GM19099 (cell line): ENCODE measurements around the gene MED1.

Experiments used
- POLR2A ChIP-seq: IDR thresholded peaks from 3 replicates; pipeline ENCODE4 v1.6.1; 2011; ENCODE audit warnings: low read depth; ENCODE audit not compliant: insufficient read length; ENCODE audit errors: extremely low read depth

Gene MED1

DNA sequence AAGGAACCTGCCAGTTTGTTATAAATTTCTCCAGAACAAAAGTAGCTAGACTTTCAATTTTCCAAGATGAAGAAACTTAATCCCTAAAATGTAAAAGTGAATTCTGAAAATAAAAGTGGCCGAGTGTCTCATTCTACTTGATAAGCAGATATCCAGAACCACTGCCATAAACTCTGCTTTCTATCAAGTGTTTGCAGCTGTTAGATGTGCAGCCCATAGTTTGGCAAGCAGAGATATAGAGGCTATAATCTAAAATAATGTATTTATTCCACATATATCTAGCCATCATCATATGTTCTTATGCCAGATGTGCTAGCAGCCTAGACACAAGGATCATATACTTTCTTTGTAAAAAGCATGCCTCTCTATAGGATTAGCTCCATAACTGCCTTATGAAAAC, 34.9 kb downstream of the MED1 start:
- TF ChIP-seq POLR2A, result no peak

DNA sequence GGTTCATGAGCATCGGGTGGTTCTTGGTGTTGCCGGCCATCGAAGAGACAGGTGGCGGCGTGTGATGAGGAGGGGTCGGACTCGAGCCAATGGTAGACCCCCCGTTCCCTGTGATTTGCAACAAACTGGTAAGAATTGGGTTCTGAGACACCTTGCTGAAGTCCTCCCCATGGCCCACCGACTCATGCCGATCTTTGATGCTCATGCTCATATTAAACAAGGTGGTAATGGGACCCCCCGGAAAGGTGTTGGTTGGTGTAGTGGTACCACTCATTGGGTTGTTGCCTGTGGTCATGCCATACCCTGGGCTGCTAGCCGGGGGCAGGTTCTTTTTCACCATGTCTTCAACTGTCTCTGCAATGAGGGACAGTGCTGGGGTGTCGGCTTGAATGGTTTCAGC, 40.8 kb downstream of the MED1 start:
- TF ChIP-seq POLR2A, result no peak

DNA sequence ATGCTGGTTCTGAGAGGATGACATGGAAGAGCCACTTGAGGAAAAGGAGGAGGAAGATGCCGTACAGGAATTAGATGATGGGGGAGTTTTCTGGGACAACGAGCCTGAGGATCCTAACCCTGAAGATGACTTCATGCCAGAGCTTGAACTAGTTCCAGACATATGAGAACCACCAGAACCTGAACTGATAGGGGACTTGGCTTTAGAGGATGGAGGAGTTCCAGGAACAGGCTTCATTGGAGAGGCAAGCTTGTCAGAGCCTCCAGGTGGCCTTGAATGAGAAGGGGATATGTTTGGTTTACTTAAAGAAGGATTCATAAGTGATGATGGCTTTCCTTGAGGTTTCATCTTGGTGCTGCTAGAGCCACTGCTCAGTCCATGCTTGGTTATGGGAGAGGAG, 42.7 kb downstream of the MED1 start:
- TF ChIP-seq POLR2A, result no peak

DNA sequence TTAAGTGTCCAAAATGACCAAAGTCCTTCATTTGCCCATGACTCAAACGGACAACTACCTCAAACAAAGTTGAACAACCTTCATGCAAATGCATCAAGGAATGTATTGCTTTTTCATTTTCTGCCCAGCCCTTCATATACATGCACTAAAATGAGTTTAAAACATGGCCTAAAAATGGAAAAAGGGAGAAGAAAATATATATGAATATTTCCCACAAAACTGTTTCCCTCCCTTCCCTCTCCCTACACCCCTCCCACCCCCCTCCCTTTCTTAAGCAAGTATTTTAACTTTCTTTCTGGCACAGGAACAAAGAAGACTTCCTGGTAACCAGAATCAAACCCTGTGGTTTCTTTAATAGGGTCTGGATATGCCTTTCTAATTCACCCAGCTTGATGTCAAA, 44.1 kb downstream of the MED1 start:
- TF ChIP-seq POLR2A, result no peak

DNA sequence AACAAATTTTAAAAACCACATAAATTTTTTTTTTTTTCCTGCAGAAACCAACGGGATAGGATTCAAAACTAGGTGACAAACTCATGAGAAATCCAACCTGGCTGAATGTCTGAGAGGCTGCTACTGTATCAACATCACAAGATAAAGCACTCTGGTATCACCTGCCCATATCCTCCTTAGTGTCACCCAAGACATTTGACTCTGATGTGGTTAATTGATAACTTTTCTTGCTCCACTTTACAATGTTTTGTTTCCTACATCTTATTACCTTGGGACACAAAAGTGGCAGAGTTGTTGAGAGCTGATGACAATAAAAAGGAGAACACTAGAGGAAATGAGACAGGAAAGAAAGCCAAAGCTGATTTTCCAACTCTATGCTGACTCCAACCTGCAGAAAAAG, 45.6 kb downstream of the MED1 start:
- TF ChIP-seq POLR2A, result no peak

DNA sequence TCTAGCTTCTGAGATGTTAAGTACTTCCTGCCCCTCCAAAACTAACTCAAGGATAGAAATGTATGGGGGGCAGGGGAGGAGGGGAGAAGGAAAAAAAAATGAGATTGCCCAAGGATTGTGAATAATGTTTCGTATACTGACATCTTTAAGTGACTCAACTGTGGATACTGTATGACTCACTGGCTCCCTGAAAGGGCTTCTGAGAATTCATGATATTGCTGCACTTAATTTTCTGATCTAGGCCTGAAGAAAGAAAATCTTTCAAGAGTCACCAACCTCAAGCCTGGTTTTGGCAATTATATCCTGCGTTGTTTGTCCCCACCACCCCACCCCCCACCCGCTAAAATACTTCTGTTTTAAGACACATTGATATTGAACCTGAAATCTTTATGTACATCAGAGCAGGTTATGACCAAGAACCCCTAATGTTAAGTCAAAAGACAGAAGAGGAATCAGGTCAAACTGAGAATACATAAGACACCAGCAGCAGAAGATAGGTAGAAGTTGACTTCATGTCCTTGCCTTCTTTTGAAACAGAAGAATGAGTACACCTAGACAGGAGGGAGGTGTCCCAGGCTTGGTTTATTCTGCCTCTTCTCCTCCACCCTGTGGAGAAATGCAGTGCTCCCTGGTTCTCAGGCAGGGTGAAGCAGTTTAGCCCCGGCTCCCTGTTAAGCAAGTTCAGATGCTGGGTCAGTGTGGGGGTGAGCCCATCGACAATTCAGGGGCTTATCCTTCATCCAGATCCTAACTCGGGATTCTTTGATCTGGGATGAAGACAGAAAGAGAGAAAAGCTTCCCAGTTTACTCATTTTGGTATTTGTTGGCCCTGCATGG, 46.3 kb downstream of the MED1 start:
- TF ChIP-seq POLR2A, result no peak

DNA sequence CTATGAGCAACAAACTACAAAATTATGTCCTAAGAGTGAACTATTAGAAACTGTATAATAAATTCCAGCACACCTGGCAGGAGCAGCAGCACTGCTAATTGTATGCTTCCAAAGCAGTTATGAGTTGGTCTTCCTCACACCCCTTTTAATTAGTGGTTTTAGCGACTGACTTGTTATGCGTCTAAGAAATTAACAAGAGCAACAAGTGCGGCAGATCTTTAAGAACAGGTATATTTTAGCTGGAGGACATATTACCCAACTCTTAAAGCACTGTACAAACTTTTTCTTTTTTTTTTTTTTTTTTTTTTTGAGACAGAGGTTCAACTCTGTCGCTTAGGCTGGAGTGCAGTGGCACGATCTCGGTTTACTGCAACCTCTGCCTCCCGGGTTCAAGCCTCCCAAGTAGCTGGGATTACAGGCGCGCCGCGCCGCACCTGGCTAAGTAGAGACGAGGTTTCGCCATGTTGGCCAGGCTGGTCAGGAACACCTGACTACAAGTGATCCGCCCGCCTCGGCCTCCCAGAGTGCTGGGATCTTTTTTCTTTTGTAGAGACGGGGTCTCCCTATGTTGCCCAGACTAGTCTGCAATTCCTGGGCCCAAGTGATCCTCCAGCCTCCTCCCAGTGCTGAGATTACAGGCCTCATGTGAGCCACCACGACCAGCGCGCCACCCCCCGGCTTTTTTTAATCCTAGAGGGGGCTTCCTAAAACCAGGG, 48.0 kb downstream of the MED1 start:
- TF ChIP-seq POLR2A, result no peak

DNA sequence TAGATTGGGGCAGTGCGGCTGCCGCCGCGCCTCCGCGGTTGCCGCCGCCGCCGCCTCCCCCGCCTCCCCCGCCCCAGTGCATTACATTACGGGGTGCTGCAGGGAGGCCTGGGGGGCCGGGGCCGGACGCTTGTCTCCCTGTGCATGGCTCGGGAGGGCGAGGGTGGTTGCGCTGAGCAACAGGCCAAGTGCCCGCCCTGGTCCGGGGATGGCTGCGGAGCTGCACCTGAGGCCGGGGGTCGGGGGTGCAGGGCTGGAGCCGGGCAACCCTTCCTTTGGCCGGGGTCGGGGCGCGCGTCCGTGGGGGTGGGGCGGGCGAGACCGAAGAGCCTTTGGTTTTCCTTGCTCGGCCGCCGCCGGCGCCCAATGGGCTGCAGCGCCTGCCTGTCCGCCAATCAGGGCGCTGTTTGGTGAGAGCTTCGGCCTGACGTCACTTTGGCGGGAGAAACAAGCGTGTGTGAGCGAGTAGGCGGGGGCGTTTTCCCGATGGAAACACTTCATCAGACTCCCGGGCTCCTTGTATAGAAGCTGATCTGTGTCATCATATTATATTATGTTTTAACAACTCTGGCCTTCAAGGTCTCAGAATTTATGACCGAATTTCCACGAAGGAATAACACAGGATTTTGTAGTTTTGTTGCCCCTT, 48.7 kb downstream of the MED1 start:
- TF ChIP-seq POLR2A, result no peak

DNA sequence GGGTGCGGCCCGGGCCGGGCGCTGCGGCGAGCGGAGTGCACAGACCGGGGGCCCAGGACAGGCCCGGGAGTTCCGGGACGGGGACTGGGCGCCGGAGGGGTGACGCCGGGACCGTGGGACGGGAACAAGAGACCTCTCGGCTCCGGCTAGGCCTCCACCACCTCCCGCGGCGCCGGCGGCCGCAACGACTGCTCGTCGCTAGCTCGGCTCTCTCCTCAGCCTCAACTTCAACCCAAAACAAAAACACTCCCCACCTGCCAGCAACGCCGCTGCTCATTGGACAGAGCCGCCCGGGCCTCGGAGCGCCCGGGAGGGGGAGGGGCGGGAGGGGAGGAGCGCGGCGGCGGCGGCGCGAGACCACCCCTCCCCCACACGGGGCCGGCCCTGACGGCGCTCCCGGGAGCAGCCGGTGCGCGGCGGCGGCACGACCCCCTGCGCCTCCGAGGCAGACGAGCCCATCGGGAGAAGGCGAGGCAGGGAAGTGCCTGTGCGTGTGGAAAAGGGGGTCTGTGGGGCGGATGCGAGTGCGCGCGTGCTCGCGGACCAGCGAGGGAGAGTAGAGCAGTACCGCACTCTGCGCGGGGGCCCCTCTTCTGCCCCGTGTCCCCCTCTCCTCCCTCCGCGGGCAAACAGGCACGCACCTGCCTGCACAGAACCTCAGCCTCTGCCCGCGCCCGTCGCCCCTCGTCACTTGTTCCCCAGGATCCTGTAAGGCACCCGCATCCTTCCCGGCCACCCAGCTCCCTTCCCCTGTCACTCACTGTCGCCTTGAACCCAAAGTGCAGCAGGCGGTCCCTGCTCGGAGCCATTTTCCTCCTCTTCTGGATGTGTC, 49.4 kb downstream of the MED1 start, which contains the start of gene FBXL20:
Gene FBXL20, minus strand, starts transcription at position 215 of the 832 bp plus-strand sequence. CDS start 224 bp downstream, outside the sequence.
- TF ChIP-seq POLR2A, result peak; percentile 61

DNA sequence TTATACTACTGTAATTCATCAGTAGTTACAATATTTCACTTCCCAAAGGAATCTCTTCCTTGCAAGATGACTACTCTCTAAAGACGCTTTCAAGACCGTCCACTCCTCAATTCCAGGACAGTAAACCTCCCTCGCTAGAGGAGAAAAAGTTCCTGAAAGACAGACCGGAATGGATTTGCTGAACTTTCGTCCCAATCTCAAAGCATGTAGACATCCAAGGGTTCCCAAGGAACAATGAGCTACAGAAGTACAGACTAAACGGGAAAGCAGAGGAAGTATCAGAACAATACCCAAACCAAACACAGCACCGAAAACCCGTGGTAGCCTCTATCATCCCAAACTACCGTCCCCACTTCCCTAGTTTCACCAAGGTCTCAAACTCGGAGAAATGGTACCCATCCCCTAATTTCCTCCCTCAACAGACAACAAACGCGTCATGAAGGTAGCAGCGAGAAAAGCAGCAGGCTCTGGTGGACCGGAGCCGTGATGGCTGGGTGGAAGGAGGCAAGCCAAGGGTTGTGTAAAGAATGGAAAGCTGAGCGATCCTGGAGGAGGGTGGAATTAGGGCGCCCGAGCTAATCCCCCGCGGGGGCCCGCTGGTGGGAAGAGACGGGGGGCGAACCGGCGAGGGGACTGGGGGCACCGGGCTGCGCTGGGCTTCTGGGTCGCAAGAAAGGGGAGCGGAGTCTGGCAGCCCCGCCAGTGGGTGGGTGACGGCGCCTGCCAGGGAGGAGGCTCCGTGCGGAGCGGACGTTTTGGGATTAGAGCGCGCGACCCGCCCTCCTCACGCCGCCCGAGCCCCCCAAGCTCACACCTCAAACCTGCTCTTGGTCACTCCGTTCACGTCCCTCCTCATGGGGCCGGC, 50.3 kb downstream of the MED1 start:
- TF ChIP-seq POLR2A, result no peak

DNA sequence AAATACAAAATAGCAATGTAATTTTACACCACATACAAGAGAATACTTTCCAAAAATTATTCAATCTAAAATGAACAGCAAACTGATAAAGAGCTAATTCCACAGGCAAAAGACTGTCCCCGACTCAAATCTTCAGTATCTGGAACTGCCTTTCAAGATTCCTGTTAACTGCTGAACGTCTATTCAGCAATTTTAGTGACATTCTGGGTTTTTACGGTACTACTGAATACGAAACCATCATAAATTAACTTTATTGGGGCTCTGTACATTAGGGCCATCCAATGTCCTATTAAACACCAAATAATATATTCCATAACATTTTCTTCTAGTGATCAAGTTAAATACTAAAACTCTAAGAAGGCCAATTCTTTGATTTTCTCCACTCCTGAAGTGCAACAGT, 51.3 kb downstream of the MED1 start:
- no peak for TF ChIP-seq POLR2A

DNA sequence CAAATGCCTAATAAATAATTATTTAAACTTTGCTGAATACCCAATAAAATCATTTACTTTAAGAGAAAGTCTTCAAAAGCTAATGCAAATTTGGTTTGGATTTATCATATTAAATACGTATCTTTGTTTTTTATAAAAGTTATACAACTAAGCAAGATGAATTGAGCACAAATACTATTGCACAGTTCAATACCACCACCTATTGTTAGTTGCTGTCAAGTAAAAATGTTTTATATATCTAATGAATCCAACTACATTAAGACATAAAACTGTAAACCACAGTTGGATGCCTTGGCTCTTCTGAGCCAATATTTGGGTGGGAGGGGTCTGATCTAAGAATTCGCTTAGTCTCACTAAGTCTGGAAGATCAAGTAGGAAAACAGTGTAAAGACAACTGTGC, 57.3 kb downstream of the MED1 start:
- no peak for TF ChIP-seq POLR2A

DNA sequence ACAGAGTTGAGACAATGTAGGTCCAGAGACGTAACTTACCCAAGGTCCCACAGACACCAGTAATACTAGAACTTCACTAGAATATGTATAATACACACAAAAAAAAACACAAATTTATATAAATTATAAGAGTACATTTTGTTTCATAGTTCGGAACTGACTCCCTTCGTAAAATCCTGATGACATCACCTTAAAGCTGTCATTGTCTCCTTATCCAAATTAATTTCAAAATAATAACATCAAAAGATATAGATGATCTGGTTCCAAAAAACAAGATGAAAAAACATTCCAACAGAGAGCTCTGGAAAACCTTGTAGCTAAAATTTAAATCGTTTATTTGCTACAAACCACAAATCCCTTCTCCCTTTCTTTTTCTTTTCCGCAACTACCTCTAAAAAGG, 59.6 kb downstream of the MED1 start:
- TF ChIP-seq POLR2A, result no peak

DNA sequence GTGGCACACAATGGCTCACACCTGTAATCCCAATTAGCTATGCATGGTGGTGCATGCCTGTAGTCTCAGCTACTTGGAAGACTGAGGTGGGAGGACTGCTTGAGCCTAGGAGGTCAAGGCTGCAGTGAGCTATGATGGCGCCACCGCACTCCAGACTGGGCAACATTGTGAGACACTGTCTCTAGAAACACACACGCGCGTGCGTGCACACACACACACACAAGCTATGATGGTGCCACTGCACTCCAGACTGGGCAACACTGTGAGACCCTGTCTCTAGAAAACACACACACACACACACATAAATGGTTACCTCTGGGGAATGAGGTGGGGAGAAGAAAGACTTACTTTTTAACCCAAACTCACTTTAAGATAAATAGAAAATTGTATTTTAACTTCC, 66.0 kb downstream of the MED1 start:
- TF ChIP-seq POLR2A, result no peak
